Suppressor macrophage (primary cell): Measurements from ENCODE around the gene EEF1G.
"Not testable (repeated sequence)": the region's sequence is repeated elsewhere in the genome, so short reads cannot be mapped to it uniquely, and the experiment has no call there.

Experiments used
- DNase-seq, 4 experiments: peaks; one replicate each; pipeline ENCODE4 v3.0.0-alpha.2; 2020 to 2022

EEF1G gene

GRCh38 chr11:62553839-62554361, 19.8 kb downstream of the EEF1G start:
- peak; percentile 45 to 79 (median 61) for DNase-seq

DNA sequence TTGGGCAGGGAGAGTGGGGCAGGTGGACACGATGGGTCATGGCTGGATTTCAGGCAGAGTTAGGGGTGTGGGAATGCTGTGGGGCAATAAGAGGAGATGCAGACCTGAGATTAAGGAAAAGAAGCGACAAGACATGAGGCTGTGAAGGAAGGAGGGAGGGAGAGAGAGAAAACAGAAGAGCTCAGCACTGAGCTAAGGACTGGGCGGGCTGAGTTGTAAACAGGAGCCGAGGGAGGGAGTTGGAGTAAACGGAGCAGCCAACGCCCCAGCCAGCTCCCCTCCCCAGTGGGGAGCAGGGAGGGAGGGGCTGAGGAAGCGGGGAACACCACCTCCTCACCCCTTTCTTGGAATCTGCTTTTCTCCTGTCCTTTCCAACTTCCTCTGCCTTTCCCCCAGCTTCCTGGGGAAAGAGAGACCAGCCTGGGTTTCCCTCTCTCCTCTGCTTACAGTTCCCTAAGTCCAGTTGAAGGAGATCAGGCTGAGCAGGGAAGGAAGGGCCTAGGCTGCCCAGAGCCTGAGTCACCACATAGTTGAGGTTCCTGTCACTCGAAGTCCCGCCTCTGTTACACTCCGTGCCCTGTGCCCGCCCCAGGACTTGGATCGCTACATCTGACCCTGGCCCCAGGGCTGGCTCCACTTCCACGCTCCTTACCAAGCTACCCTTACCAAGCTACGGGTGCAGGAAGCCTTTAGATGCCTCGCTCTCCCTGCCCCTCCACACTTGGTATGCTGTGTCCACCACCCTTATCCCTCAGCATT, 20.4 kb downstream of the EEF1G start:
- DNase-seq, result peak; percentile 83 to 93 (median 92)

- DNase-seq, result peak in 3 of 4 experiments; percentile 26 to 27 (median 27)
Measured at GRCh38 chr11:62552485-62553079, 21.1 kb downstream of the EEF1G start.

- not testable (repeated sequence) for DNase-seq
Measured at GRCh38 chr11:62550478-62550877, 23.2 kb downstream of the EEF1G start.

DNA sequence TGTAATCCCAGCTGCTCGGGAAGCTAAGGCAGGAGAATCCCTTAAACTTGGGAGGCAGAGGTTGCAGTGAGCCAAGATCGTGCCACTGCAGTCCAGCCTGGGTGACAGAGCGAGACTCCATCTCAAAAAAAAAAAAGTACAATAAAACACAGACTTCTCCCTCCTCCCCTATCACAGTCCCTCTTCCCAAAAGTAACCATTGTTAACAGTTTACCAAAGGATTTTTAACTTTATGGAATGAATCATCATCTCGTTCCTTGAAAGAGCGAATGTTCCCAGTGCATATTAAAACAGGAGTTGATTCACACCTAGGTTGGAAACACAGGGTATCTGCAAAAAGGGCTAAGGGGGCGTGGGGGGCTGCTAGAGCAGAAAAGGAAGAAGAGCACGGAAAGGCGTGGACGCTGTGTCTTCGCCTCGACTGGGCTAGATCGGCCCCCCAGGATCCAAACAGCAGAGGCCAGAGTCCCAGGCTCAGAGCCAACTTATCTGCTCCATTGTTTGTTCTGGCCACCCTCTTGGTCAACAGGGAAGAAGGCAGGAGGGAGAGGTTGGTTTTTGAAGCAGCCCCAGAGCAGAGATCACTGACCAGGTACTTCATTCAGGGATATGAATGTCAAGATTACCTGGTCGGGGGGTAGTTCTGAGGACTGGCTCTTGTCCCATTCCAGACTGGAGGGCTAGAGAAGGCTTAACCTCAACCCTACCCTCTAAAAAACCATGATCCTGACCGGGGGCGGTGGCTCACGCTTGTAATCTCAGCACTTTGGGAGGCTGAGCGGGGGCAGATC, 25.0 kb downstream of the EEF1G start:
- no peak for DNase-seq

GRCh38 chr11:62547691-62548281, 25.9 kb downstream of the EEF1G start:
- DNase-seq, result no peak

DNA sequence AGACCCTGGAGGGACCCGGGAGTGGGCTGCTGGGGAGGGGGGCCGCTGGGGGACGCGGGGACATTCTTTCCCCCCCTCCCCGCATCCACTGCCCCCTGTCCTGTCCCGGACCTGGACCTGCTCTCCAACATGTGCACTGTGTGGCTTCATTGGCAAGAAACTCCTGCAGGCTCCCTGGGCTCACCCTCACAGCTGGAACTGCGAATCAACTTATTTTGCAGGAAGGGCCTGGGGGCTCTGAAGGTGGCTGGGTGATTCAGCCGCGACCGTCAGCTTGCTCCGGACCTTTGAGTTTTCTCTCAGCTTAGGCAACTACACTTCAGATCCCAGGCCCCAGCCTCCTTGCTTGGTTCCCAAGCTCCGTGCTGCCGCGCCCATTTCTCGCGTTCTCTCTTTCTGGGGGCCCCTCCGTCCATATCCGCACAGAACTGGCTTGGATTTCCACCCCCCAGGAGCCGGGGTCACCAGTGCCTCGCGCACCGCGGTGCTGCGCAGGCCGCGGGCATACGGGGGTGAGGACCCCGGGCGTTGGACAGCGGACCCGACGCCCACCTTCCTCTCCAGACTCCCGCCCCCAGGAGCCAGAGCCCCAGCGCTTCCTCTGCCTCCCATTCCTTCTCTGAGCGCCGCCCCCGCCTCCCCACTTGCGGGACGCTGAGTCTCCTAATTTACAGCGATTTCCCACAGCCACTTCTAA, 26.6 kb downstream of the EEF1G start:
- peak in 3 of 4 experiments; percentile 32 to 48 (median 37) for DNase-seq

DNA sequence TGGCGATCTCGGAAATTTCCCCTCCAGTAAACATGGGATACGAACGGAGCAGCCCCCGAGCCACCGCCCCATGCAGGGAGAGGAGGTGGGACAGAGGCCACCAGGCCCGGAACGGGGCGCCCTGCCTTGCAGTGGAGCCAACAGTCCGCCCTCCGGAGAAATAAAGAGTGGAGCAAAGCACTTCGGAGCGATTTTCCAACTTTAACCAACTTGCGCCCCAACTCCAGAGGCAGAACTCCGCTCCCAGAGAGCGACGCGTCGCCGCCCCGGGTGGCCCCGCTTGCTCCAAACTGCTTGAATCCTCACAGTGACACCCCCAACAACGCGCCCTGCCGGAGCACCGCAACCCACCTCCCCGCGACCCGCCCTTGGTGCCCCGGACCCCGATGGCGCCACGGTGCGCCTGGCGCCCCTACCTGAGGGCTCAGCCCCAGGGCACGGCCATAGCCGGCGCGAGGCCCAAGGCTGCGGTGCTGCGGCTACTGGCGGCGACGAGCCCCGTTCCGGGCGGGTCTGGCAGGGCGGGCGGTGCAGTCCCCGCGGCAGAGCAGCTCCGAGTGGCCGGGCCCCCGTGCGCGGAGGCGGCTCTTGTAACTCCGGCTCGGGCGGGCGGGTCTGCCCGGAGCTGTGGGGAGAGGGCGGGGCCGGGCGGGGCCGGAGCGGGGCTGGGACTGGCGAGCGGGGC, 27.3 kb downstream of the EEF1G start, which contains the start of gene AHNAK:
TSS of gene AHNAK (minus strand) at position 563 of the 685 bp plus-strand sequence. CDS start 10,708 bp downstream, outside the sequence.
- DNase-seq, result peak; percentile 75 to 93 (median 86)

GRCh38 chr11:62545437-62546243, 28.1 kb downstream of the EEF1G start:
- DNase-seq, result peak; percentile 84 to 94 (median 88)

DNA sequence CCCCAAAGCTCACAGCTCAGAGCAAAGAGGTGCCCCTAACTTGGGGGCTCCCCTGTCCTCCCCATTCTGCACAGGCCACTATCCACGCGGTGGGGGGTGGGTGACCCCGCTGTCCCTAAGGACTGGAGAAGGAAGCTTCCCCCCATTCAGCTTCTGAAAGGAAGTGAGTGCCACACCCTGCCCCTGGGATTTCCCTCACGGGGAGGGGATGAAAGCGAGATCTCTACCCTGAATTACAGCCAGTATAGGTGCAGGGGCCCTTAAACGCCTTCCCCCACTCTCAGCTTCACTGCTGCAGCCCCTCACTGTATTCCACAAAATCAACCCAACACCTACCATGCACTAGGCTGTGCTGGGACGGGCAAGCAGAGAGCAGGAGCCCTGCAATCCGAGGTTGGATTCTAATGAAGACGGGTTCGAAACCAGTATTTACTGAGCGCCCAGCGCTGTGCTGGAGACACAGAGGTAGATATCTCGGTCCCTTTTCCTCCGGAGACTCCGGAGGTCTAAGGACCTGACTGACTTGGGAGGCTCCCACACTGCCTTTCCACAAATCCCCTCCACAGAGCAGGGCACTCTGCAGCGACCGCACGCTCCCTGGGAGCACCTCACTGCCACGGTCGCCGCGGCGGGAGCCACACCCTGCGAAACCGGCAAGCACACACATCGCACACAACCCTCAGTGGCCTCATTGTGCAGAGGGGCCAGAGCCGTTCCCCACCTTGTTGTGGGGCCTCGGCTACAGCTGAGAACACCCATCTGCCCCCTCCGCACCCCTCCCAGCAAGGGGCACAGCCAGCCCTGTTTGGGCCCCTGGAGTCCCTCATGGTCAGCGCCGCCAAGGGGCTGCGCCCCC, 28.9 kb downstream of the EEF1G start:
- DNase-seq, result peak in 3 of 4 experiments; percentile 49 to 65 (median 65)

DNA sequence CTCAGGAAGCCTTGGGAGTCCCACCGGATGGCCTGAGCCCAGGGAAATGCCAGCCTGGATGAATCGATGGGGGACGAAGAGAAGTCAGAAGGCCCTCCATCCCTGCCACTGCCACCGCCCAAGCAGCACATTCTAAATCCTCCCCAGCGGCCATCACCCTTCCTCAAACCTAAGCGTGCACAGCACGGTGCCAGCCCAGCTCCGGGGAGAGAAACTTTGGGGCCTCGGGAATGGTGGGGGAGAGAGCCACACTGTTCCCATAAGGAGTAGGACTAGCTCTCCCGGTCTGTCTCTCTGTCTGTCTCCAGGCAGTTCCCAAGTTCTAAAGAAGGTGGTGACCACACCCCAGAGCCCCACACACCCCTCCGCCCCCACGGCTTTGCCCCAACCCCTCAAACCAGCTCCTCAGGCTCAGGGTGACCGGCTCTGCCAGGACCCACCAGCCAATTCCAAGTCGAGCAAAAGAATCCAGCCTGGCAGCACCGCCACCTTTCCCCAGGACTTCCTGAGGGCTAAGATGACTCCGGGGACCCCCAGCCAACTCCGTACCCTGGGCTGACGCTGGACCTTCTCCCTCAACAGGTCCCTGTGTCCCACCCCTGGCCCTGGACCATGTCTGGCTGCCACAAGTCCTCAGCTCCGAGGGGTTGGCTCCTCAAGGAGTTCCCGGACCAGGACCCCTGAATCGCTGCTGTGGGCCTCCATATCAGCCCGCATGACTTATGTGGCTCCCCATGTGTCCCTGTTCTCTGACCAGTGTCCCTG, 29.8 kb downstream of the EEF1G start:
- DNase-seq, result peak in 3 of 4 experiments; percentile 17 to 46 (median 43)

DNA sequence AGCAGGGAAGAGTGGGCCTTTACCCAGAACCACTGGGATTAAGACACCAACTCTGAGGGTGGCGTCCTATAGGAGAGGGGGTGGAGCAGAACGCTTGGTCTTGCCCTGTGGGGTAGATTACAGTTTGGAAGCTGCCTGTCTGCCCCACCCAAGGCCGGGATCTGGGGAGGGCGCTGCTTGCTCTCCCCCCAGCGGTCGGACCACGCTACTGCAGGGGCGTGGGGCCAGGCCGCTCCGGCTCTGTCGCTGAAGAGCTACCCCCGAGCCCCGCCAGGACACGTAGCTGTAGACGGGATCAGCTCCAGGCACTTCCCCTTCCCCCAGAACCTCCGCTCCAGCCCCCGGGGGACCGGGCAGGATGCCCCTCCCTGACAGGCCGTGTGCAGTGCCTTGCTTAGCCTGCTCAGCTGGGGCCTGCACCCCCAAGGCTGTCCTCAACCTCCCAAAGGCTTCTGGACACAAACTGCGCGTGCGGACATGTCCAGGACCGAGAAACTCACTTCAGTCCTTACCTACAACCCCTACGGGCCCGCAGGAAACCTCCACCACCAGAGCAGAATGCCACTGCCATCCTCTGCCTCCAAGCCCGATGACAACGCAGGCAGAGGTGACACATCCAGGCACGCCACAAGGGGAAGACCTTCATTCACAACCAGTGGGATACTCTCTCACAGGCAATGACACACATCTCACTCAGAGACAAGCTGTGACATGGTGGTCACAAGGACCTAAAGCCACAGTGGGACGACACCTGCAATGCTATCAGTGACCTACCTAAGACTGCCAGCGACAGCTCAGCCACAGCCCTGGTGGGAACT, 30.7 kb downstream of the EEF1G start:
- DNase-seq, result peak; percentile 83 to 92 (median 90)

DNA sequence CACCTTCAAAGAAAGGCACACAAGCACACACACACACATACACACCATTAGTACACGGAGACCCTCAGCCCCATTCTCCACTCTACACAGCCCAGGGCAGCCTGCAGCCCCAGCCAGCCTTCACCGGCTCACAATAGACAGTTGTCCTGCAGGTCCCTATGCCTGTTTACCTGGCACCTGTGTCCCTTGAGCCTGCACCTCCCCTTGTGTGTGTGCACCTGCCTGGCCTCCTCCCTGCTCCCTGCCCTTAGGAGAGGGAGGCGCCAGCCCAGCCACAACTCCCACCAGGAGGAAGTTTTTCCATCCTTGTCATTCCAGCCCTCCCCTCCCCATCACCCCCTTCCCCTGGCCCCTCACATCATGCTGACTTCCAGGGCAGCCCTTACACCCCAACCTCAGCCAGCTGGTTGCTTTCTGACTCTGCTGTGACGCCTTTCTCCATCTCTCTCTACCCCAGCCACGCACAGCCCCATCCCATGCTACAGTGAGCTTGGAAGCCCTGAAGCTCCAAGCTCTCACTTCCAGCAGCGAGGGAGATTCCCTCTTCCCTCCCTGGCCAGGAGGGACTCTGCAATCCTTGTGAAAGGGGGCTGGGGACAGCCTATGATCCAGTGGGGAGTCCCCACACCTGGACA, 31.5 kb downstream of the EEF1G start:
- DNase-seq, result no peak

GRCh38 chr11:62540804-62541701, 32.6 kb downstream of the EEF1G start:
- DNase-seq, result peak; percentile 54 to 77 (median 66)

GRCh38 chr11:62539238-62539925, 34.3 kb downstream of the EEF1G start:
- peak; percentile 61 to 79 (median 78) for DNase-seq
